Kidney (tissue), 14 donors: ENCODE measurements around the gene HOPX. TPM values are rescaled to one million over a fixed set of nuclear protein-coding genes. Genes with fewer than 3 reads are reported as not detected.

Source experiments
- DNase-seq, 5 donors: peaks; one replicate each; pipeline ENCODE4 v3.0.0-alpha.2; 2013 to 2020
- FAIRE-seq: peaks from 2 replicates; lab custom pipeline; 2012; peaks lifted over from hg19 to GRCh38; lab: Jason Lieb, UNC
- H3K27ac ChIP-seq, 2 donors: one replicate each; pipeline ENCODE4 v1.7.0; 2013; ENCODE audit warnings: low read depth in 2 of 2, low read length in 2 of 2, inconsistent platforms in 1 of 2
- H3K27me3 ChIP-seq: one replicate; pipeline ENCODE4 v1.7.1; 2013; ENCODE audit warnings: low read length, inconsistent platforms; ENCODE audit not compliant: control insufficient read depth, insufficient read depth
- H3K36me3 ChIP-seq, 3 donors: one replicate each; pipeline versions ENCODE4 v1.7.0 to v1.7.1; 2013; ENCODE audit warnings: low read length in 3 of 3, control low read depth in 1 of 3, inconsistent platforms in 1 of 3; ENCODE audit not compliant: insufficient read depth in 3 of 3, control insufficient read depth in 2 of 3
- H3K4me1 ChIP-seq, 3 donors: one replicate each; pipeline versions ENCODE4 v1.7.0 to v1.7.1; 2013; ENCODE audit warnings: low read length in 3 of 3, inconsistent platforms in 1 of 3, low read depth in 1 of 3; ENCODE audit not compliant: control insufficient read depth in 2 of 3, insufficient read depth in 2 of 3
- H3K4me3 ChIP-seq, 3 donors: one replicate each; pipeline versions ENCODE4 v1.7.0 to v1.8.1; 2013; ENCODE audit warnings: low read length in 3 of 3, control low read depth in 1 of 3, inconsistent platforms in 1 of 3
- H3K9ac ChIP-seq, 3 donors: one replicate each; pipeline versions ENCODE4 v1.7.0 to v1.7.1; 2013; ENCODE audit warnings: low read length in 3 of 3, control low read depth in 1 of 3, inconsistent platforms in 1 of 3
- H3K9me3 ChIP-seq, 3 donors: one replicate each; pipeline versions ENCODE4 v1.7.0 to v1.7.1; 2013; ENCODE audit warnings: low read length in 3 of 3, control low read depth in 1 of 3, inconsistent platforms in 1 of 3; ENCODE audit not compliant: control insufficient read depth in 2 of 3, insufficient read depth in 1 of 3
- intact Hi-C: fragments of 100-400 bp; cut with DNase I; formaldehyde crosslinking; loops from one replicate; pipeline ENCODE4 v1.11.1; 2022
- polyA plus RNA-seq: library from polyadenylated mRNA; stranded (reverse); fragments of 350-450 nt; fragmentation: Illumina TruSeq; extraction: RNeasy Lipid Tissue Mini Kit (QIAGEN cat#74804); gene quantifications from one replicate; pipeline ENCODE4 v1.2.3, GENCODE V29; 2014; ENCODE audit warnings: low read depth, low replicate concordance; ENCODE audit not compliant: insufficient read depth
- total RNA-seq: library from RNA; stranded (reverse); fragmentation: NEBNext Ultra II Directional; extraction: Animal tissue kit (Norgen Biotek cat#: 25700); gene quantifications from one replicate; pipeline ENCODE4 v1.2.1, GENCODE V29; 2021
- TF ChIP-seq, protein P1 (sequence below): IDR thresholded peaks from 3 replicates; pipeline ENCODE4 v1.5.1; 2012; ENCODE audit warnings: mild to moderate bottlenecking, moderate library complexity, borderline replicate concordance; ENCODE audit not compliant: insufficient read depth; ENCODE audit errors: extremely low read depth
- donor health status: control.
- donor health status: control.
- donor health status: control.
- donor health status: control.
- donor health status: control.
- donor health status: DM: yes; HTN: yes; CAD: no.
- donor health status: Normal renal cell carcinoma (clear cell type).

HOPX gene
- total and polyA plus RNA-seq, 2 donors from 2014 or later, result 8.9 to 17.6 TPM

DNA sequence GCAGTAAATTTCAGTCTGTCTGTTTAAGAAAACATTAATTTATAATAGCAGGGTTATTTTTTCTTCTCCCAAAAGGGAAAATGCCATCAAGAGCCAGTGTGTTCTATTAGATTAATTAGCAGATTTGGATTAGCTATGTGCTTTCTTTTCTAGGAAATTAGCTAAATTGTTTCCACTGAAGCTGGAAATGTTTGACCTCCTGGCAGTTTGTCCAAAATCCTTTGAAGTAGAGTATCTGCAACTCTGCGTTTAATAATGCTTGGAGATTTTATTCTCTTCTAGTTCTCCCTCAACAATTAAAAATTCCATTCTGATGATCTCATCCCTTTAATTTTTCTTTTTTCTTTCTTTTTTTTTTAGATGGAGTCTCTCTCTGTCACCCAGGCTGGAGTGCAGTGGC lies 27.1 kb upstream of the HOPX start:
- Histone ChIP-seq H3K36me3 (no peaks in the 10 kb centered on the region), H3K4me3 (no peak overlapping the region), H3K4me1 (no peaks in the 10 kb centered on the region), H3K9me3 (peaks cover 0 to 5% (median 0%) of the 10 kb centered on the region in 3 donors), H3K9ac (no peak overlapping the region), H3K27me3 (no peaks in the 10 kb centered on the region), H3K27ac (no peak overlapping the region)
- intact Hi-C loops, result no loop called here
- FAIRE-seq (no peak), DNase-seq (peak in 2 of 5 donors; percentile 55 to 79)
- TF ChIP-seq, protein P1, sequence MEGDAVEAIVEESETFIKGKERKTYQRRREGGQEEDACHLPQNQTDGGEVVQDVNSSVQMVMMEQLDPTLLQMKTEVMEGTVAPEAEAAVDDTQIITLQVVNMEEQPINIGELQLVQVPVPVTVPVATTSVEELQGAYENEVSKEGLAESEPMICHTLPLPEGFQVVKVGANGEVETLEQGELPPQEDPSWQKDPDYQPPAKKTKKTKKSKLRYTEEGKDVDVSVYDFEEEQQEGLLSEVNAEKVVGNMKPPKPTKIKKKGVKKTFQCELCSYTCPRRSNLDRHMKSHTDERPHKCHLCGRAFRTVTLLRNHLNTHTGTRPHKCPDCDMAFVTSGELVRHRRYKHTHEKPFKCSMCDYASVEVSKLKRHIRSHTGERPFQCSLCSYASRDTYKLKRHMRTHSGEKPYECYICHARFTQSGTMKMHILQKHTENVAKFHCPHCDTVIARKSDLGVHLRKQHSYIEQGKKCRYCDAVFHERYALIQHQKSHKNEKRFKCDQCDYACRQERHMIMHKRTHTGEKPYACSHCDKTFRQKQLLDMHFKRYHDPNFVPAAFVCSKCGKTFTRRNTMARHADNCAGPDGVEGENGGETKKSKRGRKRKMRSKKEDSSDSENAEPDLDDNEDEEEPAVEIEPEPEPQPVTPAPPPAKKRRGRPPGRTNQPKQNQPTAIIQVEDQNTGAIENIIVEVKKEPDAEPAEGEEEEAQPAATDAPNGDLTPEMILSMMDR, result no peak

DNA sequence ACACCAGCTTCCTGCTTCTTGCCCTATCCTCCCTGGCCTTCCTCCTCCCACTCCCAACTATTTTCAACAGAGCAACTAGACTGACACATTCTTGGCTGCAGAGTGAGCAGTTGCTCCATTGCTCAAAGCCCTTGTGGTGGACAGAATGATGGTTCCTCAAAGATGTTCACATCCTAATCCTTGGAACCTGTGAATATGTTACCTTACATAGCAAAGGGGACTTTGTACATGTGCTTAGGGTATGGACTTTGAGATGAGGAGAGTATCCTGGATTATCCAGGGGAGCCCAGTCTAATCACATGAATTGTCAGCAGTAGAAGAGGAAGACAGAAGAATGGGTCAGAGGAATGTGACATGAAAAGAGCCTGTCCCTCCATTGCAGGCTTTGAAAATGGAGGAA lies 24.9 kb upstream of the HOPX start:
- TF ChIP-seq, protein P1, result no peak
- no peaks in the 10 kb centered on the region for H3K9me3 ChIP-seq
- H3K36me3 ChIP-seq, result no peaks in the 10 kb centered on the region
- DNase-seq, result no peak
- H3K9ac ChIP-seq, result no peak overlapping the region
- H3K27me3 ChIP-seq, result no peaks in the 10 kb centered on the region
- H3K4me1 ChIP-seq, result no peaks in the 10 kb centered on the region
- FAIRE-seq, result no peak
- H3K27ac ChIP-seq, result no peak overlapping the region
- H3K4me3 ChIP-seq, result no peak overlapping the region
- intact Hi-C loops, result no loop called here

DNA sequence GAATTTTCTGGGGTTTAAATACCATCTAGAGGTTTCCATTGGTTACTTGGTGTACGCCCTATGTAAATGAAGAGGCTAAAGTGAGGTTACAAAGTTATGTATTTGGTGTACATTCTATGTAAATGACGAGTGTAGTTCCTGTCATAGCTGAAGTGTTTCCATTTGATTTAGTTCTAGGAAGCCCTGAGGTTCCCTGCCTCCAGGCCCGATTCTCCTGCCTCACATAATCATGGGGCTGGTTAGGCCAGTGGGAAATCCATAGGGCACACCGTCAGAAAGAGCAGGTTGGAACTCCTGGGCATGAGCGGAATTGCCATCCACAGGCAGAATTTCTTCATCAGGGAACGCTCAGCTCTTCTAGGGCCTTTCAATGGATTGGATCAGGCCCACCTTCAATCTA lies 24.2 kb upstream of the HOPX start:
- no peaks in the 10 kb centered on the region for H3K36me3 ChIP-seq
- TF ChIP-seq, protein P1, result no peak
- no peak overlapping the region for H3K4me3 ChIP-seq
- H3K27ac ChIP-seq, result no peak overlapping the region
- no peaks in the 10 kb centered on the region for H3K4me1 ChIP-seq
- H3K27me3 ChIP-seq, result no peaks in the 10 kb centered on the region
- no peak for FAIRE-seq
- H3K9ac ChIP-seq, result no peak overlapping the region
- no peaks in the 10 kb centered on the region for H3K9me3 ChIP-seq
- no peak for DNase-seq
- intact Hi-C loops, result no loop called here
